OCI-LY1 (cell line): ENCODE measurements around the gene PRKCH.

Experiments used
- EZH2 ChIP-seq: fragments of 200-600 bp; sonication (generic), shearing (Covaris generic); IDR thresholded peaks from 2 replicates; pipeline ENCODE4 v1.8.0; 2017; ENCODE audit warnings: borderline replicate concordance, mixed run types, mild to moderate bottlenecking, antibody characterized with exemption, low read length, moderate library complexity, mixed read lengths
- TF ChIP-seq, protein P1 (sequence below): fragments of 200-600 bp; sonication (generic), shearing (Covaris generic); IDR thresholded peaks from 2 replicates; pipeline ENCODE4 v1.5.1; 2017; ENCODE audit warnings: mild to moderate bottlenecking, antibody characterized with exemption, low read length, moderate library complexity, mixed read lengths

DNA sequence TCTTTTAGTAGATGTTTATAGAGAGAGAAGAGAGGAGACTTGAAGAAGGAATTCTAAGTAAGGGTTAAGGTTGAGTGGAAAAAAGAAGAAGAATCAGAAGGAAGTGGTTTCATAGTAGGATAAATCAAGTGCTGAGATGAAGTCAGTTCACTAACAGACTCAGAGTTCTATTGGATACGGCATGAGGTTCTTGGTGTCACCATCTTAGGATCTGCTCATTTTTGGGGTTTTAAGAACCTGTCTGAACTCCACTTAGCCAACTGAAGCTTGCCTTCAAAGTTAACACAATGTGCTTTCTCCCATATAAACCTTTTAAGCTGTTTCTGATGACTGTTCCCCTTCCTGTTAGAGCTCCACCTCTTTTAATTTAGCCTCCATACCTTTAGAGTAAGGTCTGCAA, 152.6 kb downstream of the PRKCH start:
- TF ChIP-seq, protein P1, sequence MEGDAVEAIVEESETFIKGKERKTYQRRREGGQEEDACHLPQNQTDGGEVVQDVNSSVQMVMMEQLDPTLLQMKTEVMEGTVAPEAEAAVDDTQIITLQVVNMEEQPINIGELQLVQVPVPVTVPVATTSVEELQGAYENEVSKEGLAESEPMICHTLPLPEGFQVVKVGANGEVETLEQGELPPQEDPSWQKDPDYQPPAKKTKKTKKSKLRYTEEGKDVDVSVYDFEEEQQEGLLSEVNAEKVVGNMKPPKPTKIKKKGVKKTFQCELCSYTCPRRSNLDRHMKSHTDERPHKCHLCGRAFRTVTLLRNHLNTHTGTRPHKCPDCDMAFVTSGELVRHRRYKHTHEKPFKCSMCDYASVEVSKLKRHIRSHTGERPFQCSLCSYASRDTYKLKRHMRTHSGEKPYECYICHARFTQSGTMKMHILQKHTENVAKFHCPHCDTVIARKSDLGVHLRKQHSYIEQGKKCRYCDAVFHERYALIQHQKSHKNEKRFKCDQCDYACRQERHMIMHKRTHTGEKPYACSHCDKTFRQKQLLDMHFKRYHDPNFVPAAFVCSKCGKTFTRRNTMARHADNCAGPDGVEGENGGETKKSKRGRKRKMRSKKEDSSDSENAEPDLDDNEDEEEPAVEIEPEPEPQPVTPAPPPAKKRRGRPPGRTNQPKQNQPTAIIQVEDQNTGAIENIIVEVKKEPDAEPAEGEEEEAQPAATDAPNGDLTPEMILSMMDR, result no peak
- TF ChIP-seq EZH2, result no peak
